Peyer's patch (tissue), 4 donors: ENCODE data around the gene ZNF133.

Experiments
- CTCF ChIP-seq, 6 experiments: fragments of 450-650 bp in 4 of 6; fragments of 200-600 bp in 2 of 6; sonication (generic) in 1 of 6; IDR thresholded peaks; one replicate each; pipeline ENCODE4 v1.5.1; 2017 to 2019; ENCODE audit warnings: antibody characterized with exemption in 6 of 6, mild to moderate bottlenecking in 3 of 6, moderate library complexity in 1 of 6
- POLR2A ChIP-seq, 2 donors: fragments of 450-650 bp; IDR thresholded peaks; one replicate each; pipeline ENCODE4 v1.5.1; 2017; ENCODE audit warnings: antibody characterized with exemption in 2 of 2, mild to moderate bottlenecking in 2 of 2, moderate library complexity in 2 of 2

GRCh38 chr20:18361678-18362077 is 73.4 kb downstream of the ZNF133 start:
- TF ChIP-seq CTCF (IDR thresholded peaks at IDR 0.05): no peak
- no peak for TF ChIP-seq POLR2A (IDR thresholded peaks at IDR 0.05)
